Mesenteric fat pad (tissue), 1 donor: ENCODE measurements around the gene CTNND2. TPM values are rescaled to one million over a fixed set of nuclear protein-coding genes. Genes with fewer than 3 reads are reported as not detected.

Experiments
- DNase-seq: peaks from one replicate; pipeline ENCODE4 v3.0.0-alpha.2; 2020; ENCODE audit warnings: low spot score
- total RNA-seq: library from RNA; stranded (reverse); fragmentation: NEBNext Ultra II Directional; extraction: Animal tissue kit (Norgen Biotek cat#: 25700); gene quantifications from one replicate; pipeline ENCODE4 v1.2.1, GENCODE V29; 2021
- donor health status: DM: yes; HTN: yes; CAD: no.

CTNND2 gene
- total RNA-seq, 1 donor from 2014 or later = 1.8 TPM

GRCh38 chr5:11777096-11777495 is 127.2 kb downstream of the CTNND2 start:
- DNase-seq = no peak

DNA sequence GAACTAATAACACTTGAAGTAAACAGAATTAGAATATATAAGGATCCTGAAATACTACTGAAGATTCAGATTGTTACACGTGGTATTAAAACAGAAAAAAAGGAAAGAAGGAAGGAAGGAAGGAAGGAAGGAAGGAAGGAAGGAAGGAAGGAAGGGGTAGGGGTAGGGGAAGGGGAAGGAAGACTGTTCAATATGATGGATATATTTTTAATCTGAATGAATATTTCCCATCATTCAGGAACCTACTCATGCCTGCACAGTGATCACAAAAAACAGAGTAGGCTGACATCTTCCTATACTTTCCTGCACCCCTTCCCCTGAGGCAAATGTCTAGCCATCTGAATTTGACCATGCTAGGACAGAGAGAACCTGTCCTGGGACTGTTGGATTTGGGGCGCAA is 133.9 kb downstream of the CTNND2 start:
- no peak for DNase-seq

GRCh38 chr5:11760934-11761603 is 143.2 kb downstream of the CTNND2 start:
- no peak for DNase-seq

GRCh38 chr5:11758321-11758720 is 145.9 kb downstream of the CTNND2 start:
- no peak for DNase-seq

- DNase-seq = no peak
These were observed 146.6 kb downstream of the CTNND2 start for GRCh38 chr5:11757661-11758060.

- no peak for DNase-seq
These were observed 167.2 kb downstream of the CTNND2 start for GRCh38 chr5:11737010-11737409.

GRCh38 chr5:11734369-11734768 is 169.9 kb downstream of the CTNND2 start:
- DNase-seq = no peak

GRCh38 chr5:11733840-11734192 is 170.4 kb downstream of the CTNND2 start:
- DNase-seq = no peak

GRCh38 chr5:11733185-11733839 is 170.9 kb downstream of the CTNND2 start:
- no peak for DNase-seq

DNA sequence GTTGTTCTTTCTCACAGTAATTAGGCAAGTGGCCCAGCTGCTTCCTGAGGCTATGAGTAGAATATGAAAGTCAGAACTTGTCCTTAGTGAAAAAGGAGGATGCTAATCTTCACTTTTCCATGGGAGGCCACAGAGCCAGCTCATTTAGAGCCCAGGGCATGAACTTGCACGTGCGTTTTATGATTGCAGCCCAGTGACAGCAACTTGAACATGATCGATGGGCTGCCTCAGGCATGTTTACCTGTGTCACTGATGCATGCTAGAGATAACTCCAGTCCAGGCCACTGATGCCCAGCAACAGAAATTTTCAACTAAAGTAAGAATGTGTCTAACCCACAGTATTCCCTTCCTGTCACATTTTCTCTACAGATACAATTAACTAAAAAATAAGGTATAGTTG is 179.3 kb downstream of the CTNND2 start:
- DNase-seq = no peak

DNA sequence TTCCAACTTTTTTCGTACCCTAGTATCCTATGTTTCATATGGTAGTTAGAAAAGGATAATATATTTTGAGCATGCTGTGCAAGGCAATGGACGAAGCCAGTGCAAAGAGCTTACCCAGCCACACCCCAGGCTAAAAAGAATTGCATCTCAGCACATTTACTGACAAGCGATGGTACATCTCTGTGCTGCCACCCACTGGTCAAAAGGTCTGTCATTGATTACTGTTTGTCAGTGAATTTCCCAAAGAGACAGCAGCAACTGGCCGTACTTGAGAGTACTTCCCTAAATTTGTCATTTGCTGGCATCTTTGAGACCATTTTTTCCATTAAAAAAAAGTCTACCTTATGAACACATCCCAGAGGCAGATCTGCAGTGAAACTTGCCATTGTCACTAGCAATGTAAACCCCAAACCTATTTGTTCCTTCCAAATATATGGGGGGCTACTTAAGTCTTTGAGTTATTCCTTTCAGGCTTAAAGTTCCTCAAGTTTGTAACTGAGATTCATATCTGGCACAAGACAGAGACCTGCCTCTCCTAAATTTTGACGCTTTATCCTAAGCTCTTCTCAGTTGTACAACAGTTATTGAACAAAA is 184.3 kb downstream of the CTNND2 start:
- no peak for DNase-seq

- DNase-seq = no peak
These were observed 188.6 kb downstream of the CTNND2 start for GRCh38 chr5:11715461-11716196.

DNA sequence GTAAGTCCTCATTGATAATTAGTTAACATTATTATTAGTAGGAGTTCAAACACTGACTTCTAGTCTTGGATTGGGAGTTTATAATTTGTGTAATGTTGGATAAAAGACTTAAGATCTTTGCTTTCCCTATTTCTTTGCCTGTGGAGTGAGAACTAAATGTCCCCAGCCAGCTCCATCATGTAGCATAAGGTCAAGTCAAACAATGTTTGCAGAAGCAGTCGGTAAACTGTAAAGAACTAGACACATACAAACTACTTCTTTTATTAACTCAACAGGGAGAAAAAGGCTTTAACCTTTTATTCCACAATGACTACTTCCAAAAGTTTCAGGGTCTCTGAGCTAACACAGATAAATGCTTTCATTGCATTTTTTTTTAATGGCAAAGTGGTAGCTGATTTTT is 192.3 kb downstream of the CTNND2 start:
- DNase-seq = no peak

DNA sequence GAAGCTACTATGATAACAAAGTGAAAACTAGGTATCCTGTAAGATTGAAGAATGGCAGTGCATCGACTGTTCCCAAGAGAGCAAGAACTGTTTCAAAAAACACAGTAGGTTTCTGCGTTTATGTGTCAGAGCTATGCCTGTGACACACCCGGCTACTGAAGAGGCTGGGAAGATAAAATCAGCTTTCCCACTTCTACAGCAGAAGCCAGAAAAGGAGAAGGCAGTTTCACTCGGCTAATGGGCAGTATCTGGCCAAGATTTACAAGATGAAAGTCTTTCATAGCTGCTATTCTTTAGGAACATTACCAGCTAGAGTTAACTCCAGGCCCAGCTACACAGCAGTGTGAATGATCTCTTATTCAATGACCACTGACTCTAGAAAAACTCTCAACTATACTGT is 195.2 kb downstream of the CTNND2 start:
- DNase-seq = no peak

GRCh38 chr5:11704916-11705315 is 199.3 kb downstream of the CTNND2 start:
- no peak for DNase-seq

- no peak for DNase-seq
These were observed 203.9 kb downstream of the CTNND2 start for GRCh38 chr5:11700391-11700790.

DNA sequence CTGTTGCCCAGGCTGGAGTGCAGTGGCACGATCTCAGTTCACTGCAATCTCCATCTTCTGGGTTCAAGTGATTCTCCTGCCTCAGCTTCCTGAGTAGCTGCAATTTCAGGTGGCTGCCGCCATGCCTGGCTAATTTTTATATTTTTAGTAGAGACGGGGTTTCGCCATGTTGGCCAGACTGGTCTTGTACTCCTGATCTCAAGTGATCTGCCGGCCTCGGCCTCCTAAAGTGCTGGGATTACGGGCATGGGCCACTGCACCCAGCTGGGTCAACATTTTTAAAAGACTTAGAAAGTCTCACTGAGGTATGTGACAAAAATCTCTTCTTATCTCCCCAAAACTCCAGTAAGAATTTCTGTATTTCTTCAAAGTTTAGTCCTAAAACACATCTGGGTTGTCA is 211.6 kb downstream of the CTNND2 start:
- no peak for DNase-seq

- DNase-seq = no peak
These were observed 216.7 kb downstream of the CTNND2 start for GRCh38 chr5:11687498-11687897.

DNA sequence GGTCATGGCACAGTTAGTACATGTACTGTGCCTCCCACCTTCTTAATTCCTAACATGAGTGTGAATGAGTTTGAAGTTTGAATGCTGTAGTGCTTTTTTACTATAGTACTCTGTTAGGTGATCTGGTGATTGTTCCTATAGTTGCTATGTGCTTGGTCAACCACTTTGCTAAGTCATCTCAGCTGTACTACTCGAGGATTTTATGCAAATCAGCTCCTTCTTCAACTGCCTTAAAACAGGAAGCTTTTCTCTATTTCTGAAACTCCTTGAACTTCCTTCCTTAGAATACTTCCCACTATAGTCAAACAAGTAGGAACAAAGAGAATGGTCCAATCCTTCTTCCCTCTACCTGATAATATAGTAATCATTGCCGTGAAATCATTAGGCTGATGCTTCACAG is 219.6 kb downstream of the CTNND2 start:
- DNase-seq = no peak

GRCh38 chr5:11683666-11684065 is 220.6 kb downstream of the CTNND2 start:
- no peak for DNase-seq

GRCh38 chr5:11681796-11682195 is 222.4 kb downstream of the CTNND2 start:
- no peak for DNase-seq

- no peak for DNase-seq
These were observed 224.6 kb downstream of the CTNND2 start for GRCh38 chr5:11679676-11680075.
